Skeletal muscle satellite cell (primary cell): Measurements from ENCODE around the gene VSTM2L.

Experiments
- H3K27me3 ChIP-seq: 2 replicates; pipeline ENCODE4 v1.7.0; 2013; ENCODE audit warnings: low read length; ENCODE audit not compliant: control insufficient read depth, insufficient read depth
- H3K36me3 ChIP-seq: 2 replicates; pipeline ENCODE4 v1.7.0; 2013; ENCODE audit warnings: mild to moderate bottlenecking, control low read depth, low read length; ENCODE audit not compliant: insufficient read depth
- H3K4me1 ChIP-seq: 2 replicates; pipeline ENCODE4 v1.7.0; 2013; ENCODE audit warnings: low read length; ENCODE audit not compliant: control insufficient read depth, insufficient read depth
- H3K4me2 ChIP-seq: 2 replicates; pipeline ENCODE4 v1.7.0; 2013; ENCODE audit warnings: mild to moderate bottlenecking, low read length
- H3K4me3 ChIP-seq: 2 replicates; pipeline ENCODE4 v1.7.0; 2013; ENCODE audit warnings: low read length
- H3K9ac ChIP-seq: 2 replicates; pipeline ENCODE4 v1.7.0; 2013; ENCODE audit warnings: mild to moderate bottlenecking, low read depth, low read length, moderate library complexity
- H3K9me3 ChIP-seq: replicated peaks from 2 replicates; pipeline ENCODE4 v1.7.0; 2013; ENCODE audit warnings: mild to moderate bottlenecking, control low read depth, low read length

Gene VSTM2L

GRCh38 chr20:37925265-37926165 lies 22.6 kb downstream of the VSTM2L start:
- Histone ChIP-seq H3K9ac (no peak overlapping the region), H3K9me3 (no peaks in the 10 kb centered on the region), H3K4me3 (no peak overlapping the region), H3K27me3 (peaks cover 53% of the 10 kb centered on the region), H3K4me1 (no peaks in the 10 kb centered on the region), H3K4me2 (no peak overlapping the region), H3K36me3 (no peaks in the 10 kb centered on the region)

DNA sequence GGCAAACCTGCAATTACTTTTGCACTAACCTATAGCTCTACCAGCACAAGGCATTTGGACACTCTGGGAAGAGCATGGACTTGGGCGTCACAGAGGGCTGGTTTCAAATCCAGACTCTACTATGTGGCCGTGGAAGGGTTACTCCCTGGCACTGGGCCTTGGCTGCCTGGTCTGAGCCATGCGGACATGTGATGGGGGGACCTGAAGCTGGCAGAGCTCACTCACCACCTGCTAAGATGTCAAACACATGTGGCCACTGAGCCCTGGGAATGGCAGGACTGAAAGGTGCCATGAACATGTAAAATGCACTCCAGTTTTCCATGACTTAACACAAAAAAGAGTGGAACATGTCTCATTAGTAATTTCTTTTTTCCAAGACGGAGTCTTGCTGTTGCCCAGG lies 23.7 kb downstream of the VSTM2L start:
- no peak overlapping the region for H3K4me3 ChIP-seq
- H3K4me2 ChIP-seq = no peak overlapping the region
- H3K36me3 ChIP-seq = no peaks in the 10 kb centered on the region
- H3K9ac ChIP-seq = no peak overlapping the region
- H3K4me1 ChIP-seq = no peaks in the 10 kb centered on the region
- no peaks in the 10 kb centered on the region for H3K9me3 ChIP-seq
- peaks cover 52% of the 10 kb centered on the region for H3K27me3 ChIP-seq

DNA sequence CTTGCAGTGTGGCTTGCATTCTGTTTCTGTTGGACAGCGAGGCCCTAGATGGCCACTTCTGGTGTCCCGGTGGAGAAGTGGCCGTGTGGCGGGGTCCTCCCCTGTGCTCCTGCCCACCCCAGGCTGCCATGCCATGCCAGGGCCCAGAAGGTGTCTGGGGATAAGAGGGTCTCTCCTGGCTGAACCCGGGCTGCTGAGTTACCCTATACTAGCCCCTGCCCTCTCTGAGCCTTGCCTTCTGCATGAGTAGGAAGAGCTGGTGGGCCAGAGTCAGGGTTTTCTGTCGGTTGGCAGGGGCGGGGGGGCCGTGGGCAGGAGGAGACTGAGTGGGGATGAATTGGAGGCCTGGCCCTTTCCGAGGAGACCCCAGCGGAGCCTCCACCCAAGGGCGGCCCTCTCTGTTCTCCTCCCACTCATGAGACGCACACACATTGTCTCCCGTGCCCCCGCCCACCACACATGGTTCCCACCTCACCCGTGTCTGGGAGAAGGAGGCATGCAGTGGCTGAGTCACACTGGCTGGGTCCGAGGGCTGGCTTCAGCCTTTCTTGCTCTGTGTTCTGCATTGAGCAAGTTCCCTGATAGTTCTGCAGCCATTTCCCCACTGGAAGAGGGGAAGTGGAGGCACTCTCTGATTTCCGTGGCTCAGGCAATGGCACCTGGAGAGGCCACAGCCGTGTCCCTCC lies 24.6 kb downstream of the VSTM2L start:
- Histone ChIP-seq H3K9ac (no peak overlapping the region), H3K4me3 (no peak overlapping the region), H3K36me3 (no peaks in the 10 kb centered on the region), H3K27me3 (peaks cover 51% of the 10 kb centered on the region), H3K4me2 (no peak overlapping the region), H3K9me3 (no peaks in the 10 kb centered on the region), H3K4me1 (no peaks in the 10 kb centered on the region)

- H3K9me3 ChIP-seq = no peaks in the 10 kb centered on the region
- H3K9ac ChIP-seq = no peak overlapping the region
- no peak overlapping the region for H3K4me2 ChIP-seq
- H3K4me3 ChIP-seq = no peak overlapping the region
- H3K36me3 ChIP-seq = no peaks in the 10 kb centered on the region
- H3K4me1 ChIP-seq = no peaks in the 10 kb centered on the region
- H3K27me3 ChIP-seq = peaks cover 51% of the 10 kb centered on the region
Measured at GRCh38 chr20:37928996-37929682, 26.2 kb downstream of the VSTM2L start.

- no peak overlapping the region for H3K9ac ChIP-seq
- H3K4me3 ChIP-seq = no peak overlapping the region
- H3K9me3 ChIP-seq = no peaks in the 10 kb centered on the region
- H3K4me1 ChIP-seq = no peaks in the 10 kb centered on the region
- no peak overlapping the region for H3K4me2 ChIP-seq
- H3K36me3 ChIP-seq = no peaks in the 10 kb centered on the region
- H3K27me3 ChIP-seq = peaks cover 51% of the 10 kb centered on the region
Measured at GRCh38 chr20:37929683-37930014, 26.7 kb downstream of the VSTM2L start.

- no peak overlapping the region for H3K4me3 ChIP-seq
- H3K4me2 ChIP-seq = no peak overlapping the region
- no peaks in the 10 kb centered on the region for H3K4me1 ChIP-seq
- peaks cover 42% of the 10 kb centered on the region for H3K27me3 ChIP-seq
- no peaks in the 10 kb centered on the region for H3K36me3 ChIP-seq
- H3K9me3 ChIP-seq = no peaks in the 10 kb centered on the region
- H3K9ac ChIP-seq = no peak overlapping the region
Measured at GRCh38 chr20:37931153-37931922, 28.4 kb downstream of the VSTM2L start.

GRCh38 chr20:37932074-37932473 lies 29.1 kb downstream of the VSTM2L start:
- Histone ChIP-seq H3K9ac (no peak overlapping the region), H3K4me1 (no peaks in the 10 kb centered on the region), H3K9me3 (no peaks in the 10 kb centered on the region), H3K4me2 (no peak overlapping the region), H3K4me3 (no peak overlapping the region), H3K36me3 (no peaks in the 10 kb centered on the region), H3K27me3 (peaks cover 42% of the 10 kb centered on the region)

DNA sequence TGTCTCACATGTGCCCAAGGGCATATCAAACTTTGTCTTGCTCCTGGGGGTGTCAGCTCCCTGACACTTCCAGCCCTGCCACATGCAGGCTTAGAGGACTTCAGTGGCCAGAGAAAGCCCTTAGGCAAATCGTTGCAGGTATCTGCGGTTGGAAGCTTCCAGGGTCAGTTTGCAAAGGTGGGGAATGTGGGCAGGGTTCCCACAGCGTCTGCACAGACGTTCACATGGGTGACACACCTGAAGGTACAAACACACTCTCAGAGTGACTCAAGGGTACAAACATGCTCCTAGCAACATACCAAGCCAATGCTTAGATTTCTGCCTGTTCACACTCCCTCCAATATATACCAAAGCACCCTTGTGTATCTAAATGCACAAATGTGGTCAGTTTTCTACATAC lies 30.0 kb downstream of the VSTM2L start:
- H3K4me2 ChIP-seq = no peak overlapping the region
- H3K36me3 ChIP-seq = no peaks in the 10 kb centered on the region
- no peaks in the 10 kb centered on the region for H3K9me3 ChIP-seq
- H3K27me3 ChIP-seq = peaks cover 42% of the 10 kb centered on the region
- H3K4me1 ChIP-seq = no peaks in the 10 kb centered on the region
- no peak overlapping the region for H3K4me3 ChIP-seq
- H3K9ac ChIP-seq = no peak overlapping the region

DNA sequence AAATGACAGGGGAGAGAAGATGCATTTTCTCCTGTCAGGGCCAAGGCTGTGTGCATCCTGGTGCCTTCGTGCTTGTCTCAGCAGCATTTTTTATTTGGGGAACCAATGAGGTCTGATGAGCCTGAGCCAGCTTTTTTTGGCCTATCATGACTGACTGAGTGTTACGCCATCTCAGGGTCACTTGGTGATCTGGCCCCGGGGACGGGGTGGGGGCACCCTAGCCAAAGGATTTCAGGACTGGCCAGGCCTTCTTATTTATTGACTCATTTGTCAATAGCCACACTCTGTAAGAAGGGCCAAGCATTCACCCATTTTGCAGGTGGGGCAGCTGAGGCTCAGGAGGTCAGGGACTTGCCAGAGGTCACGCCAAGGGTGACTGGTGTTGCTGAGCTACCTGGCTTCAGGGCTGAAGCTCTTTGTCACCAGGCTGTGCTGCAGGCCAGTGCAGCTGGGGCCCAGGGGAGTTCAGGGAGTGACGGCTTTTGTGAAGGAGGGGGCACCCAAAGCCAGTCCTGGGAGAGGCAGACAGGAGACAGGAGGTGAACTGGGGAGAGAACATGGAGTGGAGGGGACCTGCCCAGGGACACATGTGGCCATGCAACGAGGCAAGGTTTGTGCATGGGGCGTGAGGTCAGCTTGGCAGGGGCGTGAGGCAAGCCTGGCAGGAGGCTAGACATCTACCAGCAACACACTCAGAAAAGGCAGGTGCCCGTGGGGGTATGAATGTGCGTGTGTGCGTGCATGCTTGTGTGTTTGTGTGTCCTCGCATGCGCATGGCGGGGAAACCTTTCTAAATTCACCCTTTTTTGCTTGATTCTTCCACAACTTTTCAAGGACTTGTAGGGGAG lies 31.1 kb downstream of the VSTM2L start:
- Histone ChIP-seq H3K9me3 (no peaks in the 10 kb centered on the region), H3K4me1 (no peaks in the 10 kb centered on the region), H3K4me2 (no peak overlapping the region), H3K4me3 (no peak overlapping the region), H3K36me3 (no peaks in the 10 kb centered on the region), H3K9ac (no peak overlapping the region), H3K27me3 (peaks cover 36% of the 10 kb centered on the region)

GRCh38 chr20:37934634-37935375 lies 31.9 kb downstream of the VSTM2L start:
- no peaks in the 10 kb centered on the region for H3K4me1 ChIP-seq
- H3K36me3 ChIP-seq = no peaks in the 10 kb centered on the region
- H3K4me2 ChIP-seq = no peak overlapping the region
- no peaks in the 10 kb centered on the region for H3K9me3 ChIP-seq
- no peak overlapping the region for H3K9ac ChIP-seq
- H3K4me3 ChIP-seq = no peak overlapping the region
- H3K27me3 ChIP-seq = peaks cover 29% of the 10 kb centered on the region
